Tibial nerve (tissue), 4 donors: ENCODE results near the gene TMEM17. TPM values are rescaled to one million over a fixed set of nuclear protein-coding genes. Genes with fewer than 3 reads are reported as not detected.
A peak's percentile ranks its signal among the peaks of the same experiment; 100 is the strongest.

Experiments used
- DNase-seq, 2 donors: peaks; one replicate each; pipeline ENCODE4 v3.0.0-alpha.2; 2019; ENCODE audit warnings: low spot score in 2 of 2
- H3K27ac ChIP-seq, 4 donors: fragments of 200-600 bp; sonication (generic) in 3 of 4; one replicate each; pipeline ENCODE4 v1.5.1; 2017 to 2019; ENCODE audit warnings: mild to moderate bottlenecking in 1 of 4
- H3K27me3 ChIP-seq, 2 donors: fragments of 200-600 bp; sonication (generic) in 1 of 2; one replicate each; pipeline versions ENCODE4 v1.5.1 to v1.6.0; 2017 to 2019
- H3K36me3 ChIP-seq, 3 donors: fragments of 200-600 bp; sonication (generic); one replicate each; pipeline ENCODE4 v1.5.1; 2018 to 2019
- H3K4me1 ChIP-seq, 4 donors: fragments of 200-600 bp; sonication (generic) in 3 of 4; one replicate each; pipeline ENCODE4 v1.5.1; 2017 to 2019
- H3K4me3 ChIP-seq, 4 donors: fragments of 200-600 bp; sonication (generic) in 3 of 4; one replicate each; pipeline ENCODE4 v1.5.1; 2017 to 2019; ENCODE audit warnings: mild to moderate bottlenecking in 1 of 4, moderate library complexity in 1 of 4
- H3K9me3 ChIP-seq, 4 donors: fragments of 200-600 bp; sonication (generic) in 3 of 4; one replicate each; pipeline ENCODE4 v1.5.1; 2017 to 2019
- EP300 ChIP-seq, 2 donors: sonication (generic); formaldehyde crosslinking; IDR thresholded peaks; one replicate each; pipeline ENCODE4 v1.6.1; 2017; ENCODE audit warnings: antibody characterized with exemption in 2 of 2, mild to moderate bottlenecking in 1 of 2
- POLR2A ChIP-seq, 2 donors: fragments of 450-650 bp; IDR thresholded peaks; one replicate each; pipeline ENCODE4 v1.6.1; 2017; ENCODE audit warnings: antibody characterized with exemption in 2 of 2, mild to moderate bottlenecking in 2 of 2, moderate library complexity in 2 of 2
- WGBS, 2 donors: methylation state at CpG; one replicate each; pipeline ENCODE4 v1.1.5; 2018; 5-methylcytosine and 5-hydroxymethylcytosine counted together
- total RNA-seq, 4 donors: library from RNA; depleted of rRNA; stranded (reverse); fragments of >200 nt; gene quantifications; one replicate each; pipeline ENCODE4 v1.1.0, GENCODE V29; 2016
- TF ChIP-seq, protein P1 (sequence below), 5 experiments: fragments of 200-600 bp in 3 of 5; fragments of 450-650 bp in 2 of 5; sonication (generic) in 3 of 5; IDR thresholded peaks; one replicate each; pipeline ENCODE4 v1.5.1; 2016 to 2019; ENCODE audit warnings: antibody characterized with exemption in 5 of 5, mild to moderate bottlenecking in 3 of 5, moderate library complexity in 2 of 5

TMEM17 gene
- total RNA-seq, 4 donors from 2014 or later = 1.7 to 5.9 (median 3.2) TPM

DNA sequence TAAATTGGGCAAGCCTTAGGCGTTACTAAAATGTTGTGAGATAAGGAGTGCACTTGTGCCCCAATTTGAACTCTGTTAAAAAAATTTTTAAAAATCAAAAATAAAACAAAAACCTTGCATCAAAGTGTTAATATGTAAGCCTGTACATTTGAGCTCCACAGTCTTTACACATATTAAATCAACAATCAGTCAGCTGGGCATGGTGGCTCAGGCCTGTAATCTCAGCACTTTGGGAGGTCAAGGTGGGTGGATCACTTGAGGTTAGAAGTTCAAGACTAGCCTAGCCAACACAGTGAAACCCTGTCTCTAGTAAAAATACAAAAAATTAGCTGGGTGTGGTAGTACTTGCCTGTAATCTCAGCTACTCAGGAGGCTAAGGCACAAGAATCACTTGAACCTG, 16.3 kb downstream of the TMEM17 start:
- Histone ChIP-seq H3K36me3 (no peaks in the 10 kb centered on the region), H3K27me3 (no peaks in the 10 kb centered on the region), H3K27ac (peak overlapping the region in 3 of 4 donors; percentile 29 to 78 (median 72)), H3K4me3 (no peak overlapping the region), H3K9me3 (no peaks in the 10 kb centered on the region), H3K4me1 (peaks cover 0 to 55% (median 30%) of the 10 kb centered on the region in 4 donors)
- TF ChIP-seq POLR2A (IDR thresholded peaks at IDR 0.05) = no peak
- TF ChIP-seq EP300 (IDR thresholded peaks at IDR 0.05) = no peak
- TF ChIP-seq, protein P1, sequence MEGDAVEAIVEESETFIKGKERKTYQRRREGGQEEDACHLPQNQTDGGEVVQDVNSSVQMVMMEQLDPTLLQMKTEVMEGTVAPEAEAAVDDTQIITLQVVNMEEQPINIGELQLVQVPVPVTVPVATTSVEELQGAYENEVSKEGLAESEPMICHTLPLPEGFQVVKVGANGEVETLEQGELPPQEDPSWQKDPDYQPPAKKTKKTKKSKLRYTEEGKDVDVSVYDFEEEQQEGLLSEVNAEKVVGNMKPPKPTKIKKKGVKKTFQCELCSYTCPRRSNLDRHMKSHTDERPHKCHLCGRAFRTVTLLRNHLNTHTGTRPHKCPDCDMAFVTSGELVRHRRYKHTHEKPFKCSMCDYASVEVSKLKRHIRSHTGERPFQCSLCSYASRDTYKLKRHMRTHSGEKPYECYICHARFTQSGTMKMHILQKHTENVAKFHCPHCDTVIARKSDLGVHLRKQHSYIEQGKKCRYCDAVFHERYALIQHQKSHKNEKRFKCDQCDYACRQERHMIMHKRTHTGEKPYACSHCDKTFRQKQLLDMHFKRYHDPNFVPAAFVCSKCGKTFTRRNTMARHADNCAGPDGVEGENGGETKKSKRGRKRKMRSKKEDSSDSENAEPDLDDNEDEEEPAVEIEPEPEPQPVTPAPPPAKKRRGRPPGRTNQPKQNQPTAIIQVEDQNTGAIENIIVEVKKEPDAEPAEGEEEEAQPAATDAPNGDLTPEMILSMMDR (IDR thresholded peaks at IDR 0.05) = no peak
- WGBS, 2 donors = 29 to 32% methylated on average over 1 of the region's 1 CpG
- no peak for DNase-seq

DNA sequence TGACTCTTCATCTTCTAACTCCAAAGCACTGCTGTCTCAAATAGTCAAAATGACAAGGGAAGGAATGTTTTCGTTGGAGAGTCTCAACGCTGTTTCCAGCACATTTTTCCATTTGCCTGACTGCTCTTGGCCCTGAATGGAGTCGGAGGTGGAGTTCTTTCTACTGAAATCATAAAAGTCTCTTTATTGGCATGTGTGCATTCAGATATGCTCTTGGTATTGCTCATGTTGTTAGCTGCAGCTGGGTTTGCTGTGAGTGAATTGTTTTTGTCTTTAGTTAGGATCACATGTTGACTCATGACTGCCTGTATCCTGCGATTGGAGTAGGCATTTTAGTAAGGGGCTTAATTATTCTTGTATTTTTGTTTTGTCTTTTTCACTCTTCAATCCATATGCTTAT, 16.8 kb downstream of the TMEM17 start:
- H3K36me3 ChIP-seq = no peaks in the 10 kb centered on the region
- no peaks in the 10 kb centered on the region for H3K9me3 ChIP-seq
- H3K27ac ChIP-seq = peak overlapping the region; percentile 25 to 78 (median 50)
- H3K4me1 ChIP-seq = peaks cover 0 to 53% (median 30%) of the 10 kb centered on the region in 4 donors
- no peaks in the 10 kb centered on the region for H3K27me3 ChIP-seq
- no peak for DNase-seq
- WGBS, 2 donors = 16 to 23% methylated on average over 4 of the region's 4 CpGs
- H3K4me3 ChIP-seq = no peak overlapping the region
- TF ChIP-seq EP300 (IDR thresholded peaks at IDR 0.05) (peak in 1 of 2 donors; percentile 54), POLR2A (IDR thresholded peaks at IDR 0.05) (no peak)

DNA sequence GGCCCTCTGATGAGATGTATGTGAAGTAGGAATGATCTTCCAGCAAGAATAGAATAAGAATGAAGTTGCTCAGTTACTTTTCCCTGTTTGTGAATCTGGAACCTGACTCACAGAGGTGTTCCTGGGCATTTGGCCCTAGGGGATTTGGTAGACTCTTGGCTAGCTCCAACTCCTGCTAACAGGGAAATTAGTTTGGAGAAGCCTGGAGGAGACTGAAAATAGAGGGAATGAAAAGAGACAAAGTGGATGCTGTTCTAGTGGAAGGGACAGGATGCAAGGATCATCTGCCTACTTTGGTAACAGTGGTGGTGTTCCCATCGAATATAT, 19.6 kb downstream of the TMEM17 start:
- 40 to 47% methylated on average over 1 of the region's 1 CpG for WGBS, 2 donors
- no peak for DNase-seq
- no peak overlapping the region for H3K4me3 ChIP-seq
- no peaks in the 10 kb centered on the region for H3K36me3 ChIP-seq
- H3K4me1 ChIP-seq = peaks cover 0 to 51% (median 30%) of the 10 kb centered on the region in 4 donors
- no peaks in the 10 kb centered on the region for H3K27me3 ChIP-seq
- TF ChIP-seq EP300 (IDR thresholded peaks at IDR 0.05) (no peak), POLR2A (IDR thresholded peaks at IDR 0.05) (no peak)
- TF ChIP-seq, protein P1 (IDR thresholded peaks at IDR 0.05) = no peak
- H3K9me3 ChIP-seq = no peaks in the 10 kb centered on the region
- H3K27ac ChIP-seq = peak overlapping the region in 2 of 4 donors; percentile 70 to 80

DNA sequence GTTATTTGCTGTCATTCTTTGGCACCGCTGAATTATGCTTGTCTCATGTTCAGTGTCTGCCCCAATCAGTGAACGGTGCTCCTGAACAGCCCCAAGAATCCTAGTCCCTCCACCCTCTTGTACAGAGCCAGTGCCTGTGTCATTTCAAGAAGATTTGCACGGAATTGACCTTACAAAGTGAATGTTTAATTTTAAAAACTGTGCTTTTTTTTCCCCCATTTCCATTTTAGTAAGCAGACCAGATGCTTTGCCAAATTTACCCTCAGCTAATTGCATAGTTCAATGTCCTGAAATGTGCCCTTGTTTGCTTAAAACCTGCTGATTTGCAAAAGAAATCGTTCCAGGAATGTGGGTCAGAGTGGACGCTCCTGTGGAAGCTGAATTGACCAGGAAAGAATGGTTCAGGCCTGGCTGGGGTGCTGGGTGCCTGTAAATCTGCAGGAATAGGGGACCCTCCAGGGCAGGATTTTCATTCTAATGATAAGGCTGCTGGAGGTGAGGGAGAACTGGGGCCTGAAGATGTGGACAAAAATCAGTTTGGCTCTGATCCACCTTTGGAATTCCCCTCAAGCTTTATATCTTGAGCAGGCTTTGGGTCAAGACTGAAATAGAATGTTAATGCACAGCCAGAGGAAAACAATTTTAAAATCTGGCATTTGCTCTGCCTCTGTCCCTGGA, 20.1 kb downstream of the TMEM17 start:
- H3K27me3 ChIP-seq = no peaks in the 10 kb centered on the region
- H3K36me3 ChIP-seq = no peaks in the 10 kb centered on the region
- peak overlapping the region; percentile 5 to 80 (median 54) for H3K27ac ChIP-seq
- H3K4me1 ChIP-seq = peaks cover 0 to 51% (median 30%) of the 10 kb centered on the region in 4 donors
- H3K4me3 ChIP-seq = no peak overlapping the region
- no peak for DNase-seq
- WGBS, 2 donors = 17 to 21% methylated on average over 5 of the region's 5 CpGs
- H3K9me3 ChIP-seq = no peaks in the 10 kb centered on the region
- TF ChIP-seq, protein P1 (IDR thresholded peaks at IDR 0.05) = no peak
- TF ChIP-seq EP300 (IDR thresholded peaks at IDR 0.05) (no peak), POLR2A (IDR thresholded peaks at IDR 0.05) (no peak)

DNA sequence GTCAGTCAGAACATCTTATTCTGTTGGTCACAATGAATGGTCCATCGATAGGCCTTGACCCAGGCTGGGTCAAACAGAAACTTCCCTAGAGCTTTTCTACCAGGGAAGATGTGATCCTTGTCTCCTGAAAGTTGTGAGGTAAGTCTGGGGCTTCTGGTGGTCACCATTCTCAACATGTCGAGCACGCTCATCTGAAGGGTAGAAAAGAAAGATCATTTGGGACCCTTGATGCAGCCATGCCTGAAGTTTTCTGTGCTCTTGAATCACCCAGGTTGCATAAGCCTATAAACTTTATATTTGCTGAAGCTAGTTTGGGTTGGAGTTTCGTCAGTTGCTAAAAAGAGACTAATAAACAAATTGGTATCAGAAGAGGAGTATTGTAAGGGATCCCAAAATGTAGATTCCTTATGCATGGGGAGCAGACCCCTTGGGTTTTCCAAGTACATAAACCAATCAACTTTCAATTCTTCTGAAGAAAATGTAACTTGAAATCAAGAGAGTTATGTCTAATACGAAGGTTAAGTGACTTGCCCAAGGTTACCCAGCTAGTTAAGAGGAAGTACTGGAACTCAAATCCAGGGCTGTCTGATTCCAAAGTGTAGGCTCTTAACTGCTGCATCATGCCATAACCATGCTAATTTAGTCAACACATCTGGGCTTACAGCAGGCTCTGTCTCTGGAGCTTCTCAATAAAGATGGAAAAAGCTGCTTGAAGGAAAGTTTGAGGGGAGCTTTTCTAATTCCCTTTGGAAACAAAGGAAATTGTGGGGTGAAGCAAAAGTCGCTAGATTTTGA, 23.2 kb downstream of the TMEM17 start:
- no peaks in the 10 kb centered on the region for H3K27me3 ChIP-seq
- DNase-seq = no peak
- no peaks in the 10 kb centered on the region for H3K36me3 ChIP-seq
- H3K9me3 ChIP-seq = no peaks in the 10 kb centered on the region
- peaks cover 0 to 49% (median 24%) of the 10 kb centered on the region in 4 donors for H3K4me1 ChIP-seq
- WGBS, 2 donors = 91 to 92% methylated on average over 6 of the region's 6 CpGs
- TF ChIP-seq, protein P1 (IDR thresholded peaks at IDR 0.05) = no peak
- no peak for TF ChIP-seq EP300 (IDR thresholded peaks at IDR 0.05)
- no peak for TF ChIP-seq POLR2A (IDR thresholded peaks at IDR 0.05)
- no peak overlapping the region for H3K27ac ChIP-seq
- H3K4me3 ChIP-seq = no peak overlapping the region
